Uterus (tissue), 2 donors: ENCODE results near the gene ECT2L.

Experiments used
- CTCF ChIP-seq, 4 experiments: fragments of 200-600 bp in 2 of 4; fragments of 450-650 bp in 2 of 4; sonication (generic) in 2 of 4; IDR thresholded peaks; one replicate each; pipeline ENCODE4 v1.5.1; 2016 to 2019; ENCODE audit warnings: antibody characterized with exemption in 4 of 4, mild to moderate bottlenecking in 2 of 4, moderate library complexity in 1 of 4
- POLR2A ChIP-seq, 2 donors: fragments of 450-650 bp; IDR thresholded peaks; one replicate each; pipeline ENCODE4 v1.6.1; 2016; ENCODE audit warnings: antibody characterized with exemption in 2 of 2, mild to moderate bottlenecking in 1 of 2, moderate library complexity in 1 of 2

DNA sequence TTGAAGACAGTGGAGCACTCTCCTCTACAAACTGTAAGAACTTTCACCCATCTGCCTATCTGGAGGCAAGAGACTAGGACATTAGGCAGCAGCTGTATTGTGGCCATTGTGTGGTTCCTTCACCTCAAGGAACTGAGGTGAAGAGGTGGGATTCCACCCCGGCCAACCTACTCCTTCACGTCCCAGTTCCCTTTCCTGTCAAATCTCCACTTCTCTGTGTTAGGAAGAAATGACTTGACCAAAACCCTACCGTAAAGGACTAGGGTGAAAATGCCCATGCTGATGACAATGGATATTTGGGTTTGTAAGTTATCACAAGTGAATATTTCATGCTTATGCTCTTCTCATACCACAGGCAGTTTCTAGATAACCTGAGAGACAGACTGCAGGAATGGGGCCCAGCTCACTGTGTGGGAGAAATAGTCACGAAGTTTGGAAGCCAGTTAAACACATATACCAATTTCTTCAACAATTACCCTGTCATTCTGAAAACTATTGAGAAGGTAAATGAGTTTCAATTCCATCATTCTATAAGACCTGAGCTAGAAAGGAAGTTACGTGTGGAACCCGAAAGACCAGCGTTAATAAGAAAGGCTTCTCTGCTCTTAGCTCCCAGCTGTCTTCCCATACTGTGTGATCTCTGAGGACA lies 86.6 kb downstream of the ECT2L start:
- TF ChIP-seq CTCF (IDR thresholded peaks at IDR 0.05) (no peak), POLR2A (IDR thresholded peaks at IDR 0.05) (no peak)
